ENCODE results near the gene LY6G5C. TPM values are rescaled to one million over a fixed set of nuclear protein-coding genes. Genes with fewer than 3 reads are reported as not detected.

LY6G5C gene
- polyA plus RNA-seq, 3 donors, result 4.8 to 7.3 (median 5.8) TPM

GRCh38 chr6:31639043-31639442 lies 41.8 kb downstream of the LY6G5C start:
- 80% methylated on average over 4 of the region's 9 CpGs for WGBS (ENCODE audit: insufficient coverage)

GRCh38 chr6:31636698-31637596 lies 43.9 kb downstream of the LY6G5C start:
- H3K4me1 Mint-ChIP-seq, result no peaks in the 10 kb centered on the region
- peaks cover 94% of the 10 kb centered on the region for H4K20me1 ChIP-seq (ENCODE audit: insufficient read depth, low read length)
- intact Hi-C loops (cut with micrococcal nuclease), result no loop called here
- H3K4me3 Mint-ChIP-seq, result no peak overlapping the region
- no peaks in the 10 kb centered on the region for H3K27me3 Mint-ChIP-seq (ENCODE audit: low read depth in 3 of 3)
- no peak overlapping the region for H3K4me3 ChIP-seq (replicated peaks in 1 of 3; ENCODE audit: low read depth in 2 of 3, low read length in 3 of 3)
- no peak overlapping the region for H3K27ac ChIP-seq (ENCODE audit: low read depth in 1 of 2, low read length in 2 of 2)
- peaks cover 95 to 99% of the 10 kb centered on the region in 2 donors for H3K36me3 ChIP-seq (replicated peaks in 1 of 2; ENCODE audit: control insufficient read depth in 1 of 2, insufficient read depth in 2 of 2, low read length in 2 of 2)
- 91% methylated on average over 14 of the region's 27 CpGs for WGBS (ENCODE audit: insufficient coverage)
- no peak for DNase-seq
- peaks cover 15% of the 10 kb centered on the region for H3K79me2 ChIP-seq (ENCODE audit: insufficient read depth, low read length)
- H3K4me2 ChIP-seq (replicated peaks; ENCODE audit: extremely low read depth, low read length, poor library complexity, severe bottlenecking), result no peak overlapping the region
- H3K27me3 ChIP-seq (ENCODE audit: control insufficient read depth in 2 of 2, insufficient read depth in 2 of 2, low read length in 2 of 2), result no peaks in the 10 kb centered on the region
- no peaks in the 10 kb centered on the region for H3K4me1 ChIP-seq (ENCODE audit: control insufficient read depth in 1 of 2, insufficient read depth in 2 of 2, low read length in 2 of 2)
- peak overlapping the region in 5 of 7 donors; percentile 8 to 77 (median 59) for H3K27ac Mint-ChIP-seq
- peaks cover 88 to 97% of the 10 kb centered on the region in 2 donors for H3K36me3 Mint-ChIP-seq
- no peaks in the 10 kb centered on the region for H3K9me3 ChIP-seq (replicated peaks in 1 of 2; ENCODE audit: control insufficient read depth in 1 of 2, insufficient read depth in 1 of 2, low read length in 2 of 2)
- TF ChIP-seq CTCF (IDR thresholded peaks at IDR 0.05), result no peak
- H2AFZ ChIP-seq (ENCODE audit: insufficient read depth, low read depth, low read length, poor library complexity, severe bottlenecking), result no peak overlapping the region
- no peaks in the 10 kb centered on the region for H3K9me3 Mint-ChIP-seq
- no peak overlapping the region for H3K9ac ChIP-seq (ENCODE audit: insufficient read depth, low read length, poor library complexity, severe bottlenecking)

More at GRCh38 chr6:31639043-31639442, 41.8 kb downstream of the LY6G5C start:
- Histone ChIP-seq H3K79me2 (ENCODE audit: insufficient read depth, low read length) (peaks cover 5% of the 10 kb centered on the region), H3K4me3 (replicated peaks in 1 of 3; ENCODE audit: low read depth in 2 of 3, low read length in 3 of 3) (no peak overlapping the region), H3K27me3 (ENCODE audit: control insufficient read depth in 2 of 2, insufficient read depth in 2 of 2, low read length in 2 of 2) (no peaks in the 10 kb centered on the region), H3K9ac (ENCODE audit: insufficient read depth, low read length, poor library complexity, severe bottlenecking) (no peak overlapping the region), H2AFZ (ENCODE audit: insufficient read depth, low read depth, low read length, poor library complexity, severe bottlenecking) (no peak overlapping the region), H3K4me2 (replicated peaks; ENCODE audit: extremely low read depth, low read length, poor library complexity, severe bottlenecking) (no peak overlapping the region), H3K27ac (ENCODE audit: low read depth in 1 of 2, low read length in 2 of 2) (peak overlapping the region in 1 of 2 donors; percentile 7), H3K9me3 (replicated peaks in 1 of 2; ENCODE audit: control insufficient read depth in 1 of 2, insufficient read depth in 1 of 2, low read length in 2 of 2) (no peaks in the 10 kb centered on the region), H3K4me1 (ENCODE audit: control insufficient read depth in 1 of 2, insufficient read depth in 2 of 2, low read length in 2 of 2) (no peaks in the 10 kb centered on the region), H3K36me3 (replicated peaks in 1 of 2; ENCODE audit: control insufficient read depth in 1 of 2, insufficient read depth in 2 of 2, low read length in 2 of 2) (peaks cover 94 to 99% of the 10 kb centered on the region in 2 donors), H4K20me1 (ENCODE audit: insufficient read depth, low read length) (peaks cover 89% of the 10 kb centered on the region)
- DNase-seq, result no peak
- peaks cover 85 to 97% of the 10 kb centered on the region in 2 donors for H3K36me3 Mint-ChIP-seq
- H3K27me3 Mint-ChIP-seq (ENCODE audit: low read depth in 3 of 3), result no peaks in the 10 kb centered on the region
- no peak overlapping the region for H3K4me3 Mint-ChIP-seq
- intact Hi-C loops (cut with micrococcal nuclease), result no loop called here
- no peaks in the 10 kb centered on the region for H3K9me3 Mint-ChIP-seq
- TF ChIP-seq CTCF (IDR thresholded peaks at IDR 0.05), result no peak
- H3K27ac Mint-ChIP-seq, result peak overlapping the region in 1 of 7 donors; percentile 3
- H3K4me1 Mint-ChIP-seq, result no peaks in the 10 kb centered on the region

All from CD14-positive monocyte (primary cell).